HCT116 (cell line): ENCODE data around the gene CAMP. TPM values are rescaled to one million over a fixed set of nuclear protein-coding genes. Genes with fewer than 3 reads are reported as not detected.
A peak's percentile ranks its signal among the peaks of the same experiment; 100 is the strongest.

ENCODE experiments used
- ATAC-seq: fragments of 200-7000 bp; cut with Tn5 transposase; 2 replicates; pipeline ENCODE4 v1.9.1; 2020; ENCODE audit warnings: mild to moderate bottlenecking, moderate library complexity
- BruUV-seq: library from RNA; stranded (reverse); fragments of 400-500 nt; replicated peaks from 2 replicates; lab custom pipeline; 2021; lab: Mats Ljungman, UMichigan
- CTCF ChIA-PET: fragments of 300-600 bp; sonication (Branson Sonifier 250); formaldehyde crosslinking; loops from one replicate; lab custom pipeline; 2021; ENCODE audit warnings: antibody characterized with exemption; lab: Charles Lee
- POLR2A ChIA-PET: fragments of 300-600, 350-600 bp; sonication (Branson Sonifier 250); formaldehyde crosslinking; loops from one replicate; lab custom pipeline; 2021; ENCODE audit warnings: antibody characterized with exemption; lab: Charles Lee
- RAD21 ChIA-PET, 2 experiments: fragments of 300-600 bp; sonication (Branson Sonifier 250); formaldehyde crosslinking; loops; one replicate each; lab custom pipeline; 2023; ENCODE audit warnings: low total read pairs in 2 of 2; ENCODE audit not compliant: uncharacterized antibody in 2 of 2, unreplicated experiment in 2 of 2, low non-redundant PET in 1 of 2; lab: Charles Lee
- DNase-seq: peaks from one replicate; pipeline ENCODE4 v3.0.0-alpha.2; 2010; ENCODE audit warnings: low read depth, low spot score
- H2AFZ ChIP-seq: fragments of 200-600 bp; shearing (Covaris generic), sonication (generic); 2 replicates; pipeline ENCODE4 v1.6.1; 2017; ENCODE audit warnings: low read depth, mixed run types, mixed read lengths, antibody characterized with exemption, low read length; ENCODE audit not compliant: poor library complexity, severe bottlenecking
- H3K27ac ChIP-seq: 2 replicates; pipeline ENCODE4 v1.5.1; 2012; ENCODE audit warnings: low read depth, low read length
- H3K27me3 ChIP-seq: fragments of 200-600 bp; sonication (generic); 2 replicates; pipeline ENCODE4 v1.6.1; 2016; ENCODE audit warnings: mixed run types, low read length, mixed read lengths; ENCODE audit not compliant: insufficient read depth
- H3K36me3 ChIP-seq, 2 experiments: fragments of 200-500 bp in 1 of 2; fragments of 200-600 bp in 1 of 2; sonication (Bioruptor generic) in 1 of 2; sonication (generic) in 1 of 2; 2 replicates each; pipeline versions ENCODE4 v1.5.1 to v1.6.1; 2014 to 2016; ENCODE audit warnings: low read length in 2 of 2, inconsistent platforms in 1 of 2, mixed read lengths in 1 of 2, mixed run types in 1 of 2; ENCODE audit not compliant: insufficient read depth in 2 of 2, control insufficient read depth in 1 of 2
- H3K4me1 ChIP-seq, 2 experiments: fragments of 200-600 bp in 1 of 2; sonication (generic) in 1 of 2; 2 replicates each; pipeline versions ENCODE4 v1.5.1 to v1.6.1; 2012 to 2017; ENCODE audit warnings: low read length in 2 of 2, inconsistent platforms in 1 of 2, mild to moderate bottlenecking in 1 of 2, mixed read lengths in 1 of 2, mixed run types in 1 of 2, moderate library complexity in 1 of 2; ENCODE audit not compliant: insufficient read depth in 2 of 2, control insufficient read depth in 1 of 2
- H3K4me2 ChIP-seq: fragments of 200-600 bp; sonication (generic); 2 replicates; pipeline ENCODE4 v1.6.1; 2017; ENCODE audit warnings: mixed run types, low read length, mixed read lengths
- H3K4me3 ChIP-seq, 2 experiments: fragments of 200-600 bp in 1 of 2; sonication (generic) in 1 of 2; replicated peaks in 1 of 2; 2 replicates each; pipeline ENCODE4 v1.5.1; 2011 to 2016; ENCODE audit warnings: low read length in 2 of 2, control low read depth in 1 of 2, low read depth in 1 of 2, mild to moderate bottlenecking in 1 of 2, mixed read lengths in 1 of 2, mixed run types in 1 of 2
- H3K79me2 ChIP-seq: fragments of 200-600 bp; sonication (generic); 2 replicates; pipeline ENCODE4 v1.6.1; 2017; ENCODE audit warnings: mild to moderate bottlenecking, mixed run types, low read length, moderate library complexity, mixed read lengths; ENCODE audit not compliant: insufficient read depth
- H3K9ac ChIP-seq: fragments of 200-600 bp; sonication (generic); 2 replicates; pipeline ENCODE4 v1.6.1; 2016; ENCODE audit warnings: low read length, mixed read lengths
- H3K9me2 ChIP-seq: fragments of 200-600 bp; sonication (generic), shearing (Covaris generic); 2 replicates; pipeline ENCODE4 v1.6.1; 2017; ENCODE audit warnings: mixed run types, mild to moderate bottlenecking, moderate library complexity; ENCODE audit not compliant: insufficient read depth
- H3K9me3 ChIP-seq, 2 experiments: fragments of 200-500 bp in 1 of 2; fragments of 200-600 bp in 1 of 2; sonication (Bioruptor generic) in 1 of 2; sonication (generic) in 1 of 2; 2 replicates each; pipeline ENCODE4 v1.6.1; 2014 to 2017; ENCODE audit warnings: low read length in 2 of 2, mixed read lengths in 2 of 2, inconsistent platforms in 1 of 2, low read depth in 1 of 2, mild to moderate bottlenecking in 1 of 2, mixed run types in 1 of 2, moderate library complexity in 1 of 2; ENCODE audit not compliant: control insufficient read depth in 1 of 2, insufficient read depth in 1 of 2
- H4K20me1 ChIP-seq: fragments of 200-600 bp; sonication (generic), shearing (Covaris generic); 2 replicates; pipeline ENCODE4 v1.6.1; 2017; ENCODE audit warnings: mixed run types, mild to moderate bottlenecking, moderate library complexity; ENCODE audit not compliant: insufficient read depth
- EZH2 ChIP-seq: fragments of 200-600 bp; sonication (generic); IDR thresholded peaks from 2 replicates; pipeline ENCODE4 v1.6.1; 2017; ENCODE audit warnings: antibody characterized with exemption, mixed run types
- POLR2A ChIP-seq: IDR thresholded peaks from 2 replicates; pipeline ENCODE4 v1.7.0; 2011; ENCODE audit warnings: borderline replicate concordance; ENCODE audit not compliant: insufficient read depth, insufficient read length; ENCODE audit errors: extremely low read depth
- POLR2AphosphoS5 ChIP-seq: IDR thresholded peaks from 2 replicates; pipeline ENCODE4 v1.6.1; 2011; ENCODE audit warnings: mild to moderate bottlenecking, low read depth, low read length, moderate library complexity
- REST ChIP-seq: IDR thresholded peaks from 2 replicates; pipeline ENCODE4 v1.6.1; 2012; ENCODE audit warnings: low read depth
- SIN3A ChIP-seq: IDR thresholded peaks from 2 replicates; pipeline ENCODE4 v1.6.1; 2012; ENCODE audit warnings: low read depth
- SP1 ChIP-seq: IDR thresholded peaks from 2 replicates; pipeline ENCODE4 v1.6.1; 2012; ENCODE audit warnings: low read depth
- TCF7L2 ChIP-seq: IDR thresholded peaks from 2 replicates; pipeline ENCODE4 v1.7.0; 2011; ENCODE audit warnings: borderline replicate concordance, inconsistent platforms; ENCODE audit not compliant: insufficient read depth, insufficient read length; ENCODE audit errors: extremely low read depth
- ZFX ChIP-seq: fragments of 450-650 bp; IDR thresholded peaks from 2 replicates; pipeline ENCODE4 v1.6.1; 2017
- intact Hi-C: fragments of 100-400 bp; cut with micrococcal nuclease; formaldehyde crosslinking; loops from 2 replicates; pipeline ENCODE4 v1.10.0; 2022
- total RNA-seq: library from RNA; stranded (reverse); gene quantifications from one replicate; pipeline ENCODE4 v1.2.1, GENCODE V29; 2021; ENCODE audit not compliant: unreplicated experiment
- TF ChIP-seq, protein P1 (sequence below), 3 experiments: fragments of 200-600 bp in 1 of 3; sonication (generic) in 1 of 3; IDR thresholded peaks in 2 of 3; conservative IDR thresholded peaks in 1 of 3; 2 replicates each; pipeline ENCODE4 v1.5.1; 2012 to 2017; ENCODE audit warnings: low read depth in 2 of 3, low read length in 2 of 3, antibody characterized with exemption in 1 of 3, borderline replicate concordance in 1 of 3, control low read depth in 1 of 3, mild to moderate bottlenecking in 1 of 3, mixed read lengths in 1 of 3, mixed run types in 1 of 3, moderate library complexity in 1 of 3; ENCODE audit not compliant: insufficient read depth in 1 of 3
- TF ChIP-seq, protein P2 (sequence below): IDR thresholded peaks from 2 replicates; pipeline ENCODE4 v1.6.1; 2012

Gene CAMP
- total RNA-seq, 1 experiment from 2014 or later, result not detected

GRCh38 chr3:48188266-48189201 lies 34.8 kb upstream of the CAMP start, which contains the start of gene CDC25A:
CDC25A (minus strand) TSS chr3:48188417; CDS start chr3:48187947, 470 bp downstream.
- peak within 1 kb of the TSS; percentile 67 for H3K27ac ChIP-seq
- H3K9me2 ChIP-seq, result no peaks in the 10 kb centered on the region
- TF ChIP-seq TCF7L2 (no peak), ZFX (peak; percentile 67), POLR2AphosphoS5 (0 out of 2 replicates have a peak, but pooled peaks have one; percentile 72), SIN3A (peak; percentile 99), POLR2A (peak; percentile 50), EZH2 (no peak), REST (no peak), SP1 (peak; percentile 98)
- TF ChIP-seq, protein P1, sequence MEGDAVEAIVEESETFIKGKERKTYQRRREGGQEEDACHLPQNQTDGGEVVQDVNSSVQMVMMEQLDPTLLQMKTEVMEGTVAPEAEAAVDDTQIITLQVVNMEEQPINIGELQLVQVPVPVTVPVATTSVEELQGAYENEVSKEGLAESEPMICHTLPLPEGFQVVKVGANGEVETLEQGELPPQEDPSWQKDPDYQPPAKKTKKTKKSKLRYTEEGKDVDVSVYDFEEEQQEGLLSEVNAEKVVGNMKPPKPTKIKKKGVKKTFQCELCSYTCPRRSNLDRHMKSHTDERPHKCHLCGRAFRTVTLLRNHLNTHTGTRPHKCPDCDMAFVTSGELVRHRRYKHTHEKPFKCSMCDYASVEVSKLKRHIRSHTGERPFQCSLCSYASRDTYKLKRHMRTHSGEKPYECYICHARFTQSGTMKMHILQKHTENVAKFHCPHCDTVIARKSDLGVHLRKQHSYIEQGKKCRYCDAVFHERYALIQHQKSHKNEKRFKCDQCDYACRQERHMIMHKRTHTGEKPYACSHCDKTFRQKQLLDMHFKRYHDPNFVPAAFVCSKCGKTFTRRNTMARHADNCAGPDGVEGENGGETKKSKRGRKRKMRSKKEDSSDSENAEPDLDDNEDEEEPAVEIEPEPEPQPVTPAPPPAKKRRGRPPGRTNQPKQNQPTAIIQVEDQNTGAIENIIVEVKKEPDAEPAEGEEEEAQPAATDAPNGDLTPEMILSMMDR (IDR thresholded peaks at IDR 0.05 in 2 of 3, conservative IDR thresholded peaks at IDR 0.05 in 1 of 3; ENCODE audit: borderline replicate concordance in 1 of 3, insufficient read depth in 1 of 3, low read depth in 2 of 3, low read length in 2 of 3), result no peak
- TF ChIP-seq, protein P2, sequence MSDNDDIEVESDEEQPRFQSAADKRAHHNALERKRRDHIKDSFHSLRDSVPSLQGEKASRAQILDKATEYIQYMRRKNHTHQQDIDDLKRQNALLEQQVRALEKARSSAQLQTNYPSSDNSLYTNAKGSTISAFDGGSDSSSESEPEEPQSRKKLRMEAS, result peak; percentile 70; the same call in 1 of the 2 replicates
- TF ChIP-seq, all 23 proteins: peak for 6
- Histone ChIP-seq H2AFZ (peak within 1 kb of the TSS; percentile 63), H3K4me1 (peaks cover 11 to 29% of the 10 kb centered on the region in 2 experiments; a peak in 3 of 4 replicates), H3K9ac (peak within 1 kb of the TSS; percentile 95), H3K36me3 (peaks cover 8 to 26% of the 10 kb centered on the region in 2 experiments; a peak in 2 of 4 replicates), H3K9me3 (no peaks in the 10 kb centered on the region), H3K79me2 (peaks cover 45% of the 10 kb centered on the region), H3K4me3 (peak within 1 kb of the TSS; percentile 84 to 90), H3K4me2 (peak within 1 kb of the TSS; percentile 79), H3K27me3 (no peaks in the 10 kb centered on the region), H4K20me1 (no peaks in the 10 kb centered on the region)
- intact Hi-C loops, result no loop called here
- no TSS peak for BruUV-seq
- ChIA-PET RAD21 (interaction anchor here in 1 of 2 experiments (0.6 kb wide), 1 partner anchor 37 kb away, joined by 3 read pairs; no protein-coding TSS in a partner anchor), POLR2A (interaction anchor here (0.7 to 1.5 kb wide), 5 partner anchors 8 to 247 kb away, joined by 3 to 6 read pairs (median 3); partner anchors contain the start of gene ZNF589), CTCF (interaction anchor here (0.6 to 3.3 kb wide), 5 partner anchors 10 to 247 kb away, joined by 3 to 22 read pairs (median 4); no protein-coding TSS in a partner anchor)
- DNase-seq (peak; percentile 98), ATAC-seq (peak; percentile 97)
